GM12873 (cell line): ENCODE data around the gene DDX39A.

Source experiments
- CTCF ChIP-seq: IDR thresholded peaks from 2 replicates; pipeline ENCODE4 v1.5.1; 2012; ENCODE audit warnings: low read depth, mild to moderate bottlenecking, moderate library complexity, low read length, control low read depth; ENCODE audit not compliant: insufficient read depth; ENCODE audit errors: missing control alignments

The DDX39A gene

GRCh38 chr19:14439014-14439413 lies 19.9 kb upstream of the DDX39A start:
- TF ChIP-seq CTCF, result no peak

- TF ChIP-seq CTCF, result no peak
Observed at GRCh38 chr19:14437578-14438140, 18.5 kb upstream of the DDX39A start.

- TF ChIP-seq CTCF, result no peak
Observed at GRCh38 chr19:14435320-14436050, 16.3 kb upstream of the DDX39A start.

GRCh38 chr19:14434543-14435319 lies 15.6 kb upstream of the DDX39A start:
- TF ChIP-seq CTCF, result no peak

GRCh38 chr19:14433554-14434501 lies 14.7 kb upstream of the DDX39A start:
- peak; percentile 9 for TF ChIP-seq CTCF

- TF ChIP-seq CTCF, result no peak
Observed at GRCh38 chr19:14432791-14433553, 13.8 kb upstream of the DDX39A start, which contains the start of gene PKN1. PKN1 (plus strand) TSS chr19:14433306; CDS start chr19:14433522, 216 bp downstream.
